CD4-positive, CD25-positive, alpha-beta regulatory T cell (primary cell): ENCODE data around the gene AMPD1. TPM values are rescaled to one million over a fixed set of nuclear protein-coding genes. Genes with fewer than 3 reads are reported as not detected.

Experiments
- ATAC-seq, 2 donors: fragments of 150-1000 bp; cut with Tn5 transposase; one replicate each; pipeline ENCODE4 v1.10.0; 2021; ENCODE audit warnings: low read depth in 2 of 2, moderate number of reproducible peaks in 2 of 2, moderate library complexity in 1 of 2
- DNase-seq, 3 donors: peaks; one replicate each; pipeline versions ENCODE4 v3.0.0 to v3.0.0-alpha.2; 2012 to 2022; ENCODE audit warnings: mixed read lengths in 1 of 3
- H3K27ac ChIP-seq: one replicate; pipeline ENCODE4 v1.7.0; 2013; ENCODE audit warnings: mild to moderate bottlenecking, low read length; ENCODE audit not compliant: insufficient read depth, poor library complexity, severe bottlenecking
- H3K27me3 ChIP-seq: one replicate; pipeline ENCODE4 v1.7.0; 2013; ENCODE audit warnings: low read length; ENCODE audit not compliant: control insufficient read depth, insufficient read depth
- H3K36me3 ChIP-seq: one replicate; pipeline ENCODE4 v1.7.0; 2013; ENCODE audit warnings: mild to moderate bottlenecking, low read length, moderate library complexity; ENCODE audit not compliant: control insufficient read depth, insufficient read depth
- H3K4me1 ChIP-seq: 2 replicates; pipeline ENCODE4 v1.7.0; 2013; ENCODE audit warnings: mild to moderate bottlenecking, low read length; ENCODE audit not compliant: insufficient read depth, control insufficient read depth, poor library complexity, severe bottlenecking
- H3K4me3 ChIP-seq: one replicate; pipeline ENCODE4 v1.7.0; 2013; ENCODE audit warnings: low read depth, mild to moderate bottlenecking, low read length, moderate library complexity
- H3K9me3 ChIP-seq, 2 experiments: 1 replicate in 1 of 2; 2 replicates in 1 of 2; pipeline ENCODE4 v1.7.0; 2013; ENCODE audit warnings: low read length in 2 of 2, mild to moderate bottlenecking in 1 of 2, moderate library complexity in 1 of 2; ENCODE audit not compliant: control insufficient read depth in 2 of 2
- H3K27ac Mint-ChIP-seq, 3 donors: one replicate each; pipeline ENCODE4 v1.8.0; 2020 to 2022; ENCODE audit warnings: mild to moderate bottlenecking in 3 of 3, mixed read lengths in 3 of 3, moderate library complexity in 2 of 3
- H3K27me3 Mint-ChIP-seq: one replicate; pipeline ENCODE4 v1.8.0; 2022; ENCODE audit warnings: mild to moderate bottlenecking, mixed read lengths
- H3K36me3 Mint-ChIP-seq: one replicate; pipeline ENCODE4 v1.8.0; 2020; ENCODE audit warnings: mixed read lengths
- H3K4me1 Mint-ChIP-seq, 4 donors: one replicate each; pipeline ENCODE4 v1.8.0; 2020 to 2022; ENCODE audit warnings: mixed read lengths in 4 of 4, mild to moderate bottlenecking in 1 of 4
- H3K4me3 Mint-ChIP-seq, 4 donors: one replicate each; pipeline ENCODE4 v1.8.0; 2020 to 2022; ENCODE audit warnings: mild to moderate bottlenecking in 4 of 4, mixed read lengths in 4 of 4, moderate library complexity in 3 of 4
- H3K9me3 Mint-ChIP-seq, 7 donors: one replicate each; pipeline ENCODE4 v1.8.0; 2020 to 2022; ENCODE audit warnings: mixed read lengths in 7 of 7, mild to moderate bottlenecking in 3 of 7, moderate library complexity in 2 of 7
- polyA plus RNA-seq, 4 donors: library from polyadenylated mRNA; unstranded; fragments of 300-500 nt; fragmentation: Illumina TruSeq; gene quantifications; one replicate each; pipeline ENCODE4 v1.2.3, GENCODE V29; 2021
- total RNA-seq: library from RNA; stranded (reverse); gene quantifications from one replicate; pipeline ENCODE4 v1.2.3, GENCODE V29; 2022

AMPD1 gene
- total and polyA plus RNA-seq, 5 donors from 2014 or later: 0.69 TPM; not detected in 4

DNA sequence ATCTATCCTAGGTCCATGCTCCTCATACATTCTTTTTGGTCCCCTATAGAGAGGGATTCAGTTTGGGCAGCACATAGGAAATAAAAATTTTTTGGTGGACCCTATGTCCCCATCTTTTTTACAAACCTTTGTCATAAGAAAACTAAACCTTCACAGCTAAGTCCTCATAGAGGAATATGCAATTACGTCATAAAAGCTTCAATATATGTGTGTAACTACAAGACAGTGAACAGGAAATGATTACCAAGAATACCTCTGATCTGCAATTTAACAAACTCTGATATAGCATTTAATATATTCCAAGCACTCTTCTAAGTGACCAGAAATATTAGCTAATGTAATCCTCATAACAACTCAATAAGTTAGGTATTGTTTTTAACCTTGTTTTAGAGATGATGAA is 19.2 kb downstream of the AMPD1 start:
- DNase-seq: no peak
- H3K4me1 Mint-ChIP-seq: no peaks in the 10 kb centered on the region
- no peaks in the 10 kb centered on the region for H3K9me3 Mint-ChIP-seq
- H3K36me3 Mint-ChIP-seq: no peaks in the 10 kb centered on the region
- no peaks in the 10 kb centered on the region for H3K9me3 ChIP-seq
- no peak overlapping the region for H3K4me3 Mint-ChIP-seq
- H3K27me3 ChIP-seq: peaks cover 13% of the 10 kb centered on the region
- ATAC-seq: no peak
- no peaks in the 10 kb centered on the region for H3K36me3 ChIP-seq
- H3K27me3 Mint-ChIP-seq: peaks cover 48% of the 10 kb centered on the region
- H3K27ac ChIP-seq: no peak overlapping the region
- no peak overlapping the region for H3K4me3 ChIP-seq
- no peaks in the 10 kb centered on the region for H3K4me1 ChIP-seq
- no peak overlapping the region for H3K27ac Mint-ChIP-seq

DNA sequence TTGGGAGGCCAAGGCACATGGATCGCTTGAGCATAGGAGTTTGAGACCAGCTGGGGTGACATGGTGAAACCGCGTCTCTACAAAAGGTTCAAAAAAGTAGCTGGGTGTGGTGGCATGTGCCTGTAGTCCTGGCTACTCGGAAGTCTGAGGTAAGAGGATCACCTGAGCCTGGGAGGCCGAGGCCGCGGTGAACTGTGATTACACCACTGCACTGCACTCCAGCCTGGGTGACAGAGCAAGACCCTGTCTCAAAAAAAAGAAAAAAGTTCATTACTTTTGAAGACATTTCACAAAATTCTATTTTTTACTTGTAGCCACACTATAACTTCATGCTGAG is 23.4 kb downstream of the AMPD1 start:
- Histone ChIP-seq H3K4me3 (no peak overlapping the region), H3K36me3 (no peaks in the 10 kb centered on the region), H3K27me3 (peaks cover 21% of the 10 kb centered on the region), H3K9me3 (no peaks in the 10 kb centered on the region), H3K4me1 (peaks cover 14% of the 10 kb centered on the region), H3K27ac (no peak overlapping the region)
- ATAC-seq (no peak), DNase-seq (no peak)
- no peak overlapping the region for H3K27ac Mint-ChIP-seq
- H3K36me3 Mint-ChIP-seq: no peaks in the 10 kb centered on the region
- peaks cover 6 to 12% (median 9%) of the 10 kb centered on the region in 4 donors for H3K4me1 Mint-ChIP-seq
- no peak overlapping the region for H3K4me3 Mint-ChIP-seq
- H3K27me3 Mint-ChIP-seq: peaks cover 62% of the 10 kb centered on the region
- H3K9me3 Mint-ChIP-seq: no peaks in the 10 kb centered on the region

DNA sequence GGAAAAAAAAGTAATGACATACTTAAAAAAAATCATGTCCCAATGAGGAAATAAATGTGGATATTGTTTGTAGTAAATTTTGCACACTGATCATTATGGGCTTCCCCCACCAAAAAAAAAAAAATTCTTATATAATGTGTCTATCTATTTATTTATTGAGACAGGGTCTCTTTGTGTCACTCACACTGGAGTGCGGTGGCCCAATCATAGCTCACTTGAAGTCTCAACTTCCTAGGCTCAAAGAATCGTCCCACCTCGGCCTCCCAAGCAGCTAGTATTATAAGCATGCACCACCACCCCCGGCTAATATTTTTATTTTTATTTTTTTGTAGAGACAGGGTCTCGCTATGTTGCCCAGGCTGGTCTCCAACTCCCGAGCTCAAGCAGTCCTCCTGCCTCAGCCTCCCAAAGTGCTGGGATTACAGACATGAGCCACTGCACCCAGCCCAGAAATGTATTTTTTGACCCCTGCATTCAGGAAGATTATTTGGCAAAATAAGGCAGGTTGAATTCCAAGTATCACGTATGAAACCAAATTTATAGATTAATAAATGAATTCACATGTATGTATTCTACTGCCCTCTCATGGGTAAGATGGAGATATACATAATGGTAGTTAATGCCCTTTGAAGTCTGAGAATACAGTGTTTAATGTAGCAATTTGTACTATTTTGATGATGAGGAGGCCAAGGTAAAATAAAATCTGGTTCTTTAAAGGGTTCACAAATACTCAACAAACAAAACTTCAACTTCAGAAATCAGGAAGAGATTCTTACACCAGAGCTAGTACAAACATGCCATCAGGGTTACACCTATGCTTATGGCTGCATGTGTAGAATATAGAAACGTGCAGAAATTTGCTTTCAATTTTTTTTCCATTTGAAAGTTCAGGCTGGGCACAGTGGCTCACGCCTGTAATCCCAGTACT is 24.1 kb downstream of the AMPD1 start:
- peaks cover 14% of the 10 kb centered on the region for H3K4me1 ChIP-seq
- no peaks in the 10 kb centered on the region for H3K9me3 ChIP-seq
- DNase-seq (peak in 2 of 3 donors; percentile 12 to 32), ATAC-seq (no peak)
- Mint-ChIP-seq H3K36me3 (no peaks in the 10 kb centered on the region), H3K27me3 (peaks cover 62% of the 10 kb centered on the region), H3K4me1 (peaks cover 6 to 12% (median 9%) of the 10 kb centered on the region in 4 donors), H3K27ac (no peak overlapping the region), H3K9me3 (no peaks in the 10 kb centered on the region), H3K4me3 (peak overlapping the region in 2 of 4 donors; percentile 22 to 70)
- no peak overlapping the region for H3K27ac ChIP-seq
- peaks cover 23% of the 10 kb centered on the region for H3K27me3 ChIP-seq
- H3K36me3 ChIP-seq: no peaks in the 10 kb centered on the region
- H3K4me3 ChIP-seq: no peak overlapping the region

DNA sequence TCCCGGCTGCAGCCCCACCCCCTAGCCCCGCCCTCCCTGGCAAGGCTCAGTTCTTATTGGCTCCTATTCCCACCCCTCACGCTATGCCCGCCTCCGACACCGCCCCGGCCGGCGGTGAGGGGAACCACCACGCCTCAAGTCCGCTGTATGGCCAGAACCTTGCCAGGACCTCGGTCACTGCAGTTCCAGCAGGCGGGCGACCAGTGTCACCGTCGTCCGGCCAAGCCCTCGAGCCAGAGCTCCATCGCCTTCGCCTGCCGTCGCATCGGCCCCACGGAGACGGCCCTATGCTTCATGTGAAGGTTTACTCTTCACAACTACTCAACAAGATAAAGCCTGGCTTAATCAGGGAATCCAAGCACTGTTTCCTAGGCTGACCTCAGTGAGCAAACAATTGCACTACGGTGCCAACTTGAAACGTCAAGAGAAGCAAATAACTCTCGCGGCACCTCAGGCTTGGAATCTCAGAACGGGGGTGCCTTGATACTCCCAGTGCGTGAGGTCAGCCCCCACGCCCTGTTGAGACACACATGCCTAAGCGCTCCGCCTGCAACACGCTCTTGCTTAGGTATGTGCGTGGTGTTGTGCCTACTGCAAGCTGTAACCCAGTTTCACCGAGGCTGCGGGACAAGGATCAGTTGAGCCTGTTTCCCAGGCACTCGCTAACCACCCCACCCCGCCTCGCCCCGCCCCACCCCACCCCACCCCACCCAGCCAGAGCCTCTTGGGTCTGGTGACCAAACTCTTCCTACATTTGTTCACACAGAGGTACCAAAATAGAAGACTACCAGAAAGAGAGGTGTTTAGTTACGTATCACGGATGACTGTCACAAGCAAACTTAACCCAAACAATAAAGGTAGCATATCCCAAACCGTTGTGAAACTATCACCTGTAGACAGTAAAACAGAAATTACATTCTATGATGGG is 25.0 kb downstream of the AMPD1 start:
- peaks cover 0 to 1% (median 0%) of the 10 kb centered on the region in 7 donors for H3K9me3 Mint-ChIP-seq
- ATAC-seq: peak; percentile 95
- H3K27ac ChIP-seq: no peak overlapping the region
- H3K27ac Mint-ChIP-seq: peak overlapping the region; percentile 46 to 94 (median 85)
- peaks cover 6 to 12% (median 9%) of the 10 kb centered on the region in 4 donors for H3K4me1 Mint-ChIP-seq
- peak overlapping the region; percentile 92 to 96 (median 95) for H3K4me3 Mint-ChIP-seq
- no peaks in the 10 kb centered on the region for H3K36me3 Mint-ChIP-seq
- H3K4me3 ChIP-seq: peak overlapping the region; percentile 81
- H3K4me1 ChIP-seq: peaks cover 14% of the 10 kb centered on the region
- H3K27me3 ChIP-seq: peaks cover 25% of the 10 kb centered on the region
- peaks cover 60% of the 10 kb centered on the region for H3K27me3 Mint-ChIP-seq
- no peaks in the 10 kb centered on the region for H3K9me3 ChIP-seq
- peak; percentile 77 to 84 (median 77) for DNase-seq
- H3K36me3 ChIP-seq: no peaks in the 10 kb centered on the region

DNA sequence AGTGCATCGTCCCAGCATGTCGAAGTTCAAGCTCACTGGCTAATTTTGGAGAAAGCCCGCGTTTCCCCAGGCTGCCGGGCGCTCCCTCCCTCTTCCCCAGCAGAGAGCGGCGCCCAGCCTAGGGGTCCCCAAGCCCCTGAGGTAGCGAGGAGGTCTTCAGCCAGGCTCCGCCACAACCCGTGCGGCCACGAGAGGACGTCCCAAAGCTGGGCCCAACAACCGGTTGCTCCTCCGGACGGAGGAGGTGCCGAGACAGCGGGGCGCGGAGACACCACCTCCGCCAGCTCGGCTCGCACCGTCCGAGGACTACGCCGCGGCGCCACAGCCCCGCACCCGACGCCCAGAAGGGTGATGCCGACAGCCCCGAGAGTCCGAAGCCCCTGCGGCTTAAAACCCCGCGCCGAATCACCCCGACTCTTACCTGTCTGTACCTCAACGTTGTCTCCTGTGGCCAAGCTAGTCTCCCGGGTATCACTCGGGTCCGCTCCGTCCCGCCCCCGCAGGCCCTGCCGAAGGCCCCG is 25.7 kb downstream of the AMPD1 start, which contains the start of gene DENND2C:
Gene DENND2C, minus strand, starts transcription at position 488 of the 521 bp plus-strand sequence. CDS start 44,065 bp downstream, outside the sequence.
- peaks cover 6 to 12% (median 9%) of the 10 kb centered on the region in 4 donors for H3K4me1 Mint-ChIP-seq
- H3K9me3 Mint-ChIP-seq: peaks cover 0 to 1% (median 0%) of the 10 kb centered on the region in 7 donors
- Histone ChIP-seq H3K36me3 (no peaks in the 10 kb centered on the region), H3K27me3 (peaks cover 22% of the 10 kb centered on the region), H3K9me3 (no peaks in the 10 kb centered on the region), H3K27ac (no peak within 1 kb of the TSS), H3K4me1 (peaks cover 14% of the 10 kb centered on the region), H3K4me3 (peak within 1 kb of the TSS; percentile 81)
- H3K27me3 Mint-ChIP-seq: peaks cover 53% of the 10 kb centered on the region
- ATAC-seq (peak; percentile 46 to 51), DNase-seq (no peak)
- peak within 1 kb of the TSS; percentile 92 to 96 (median 95) for H3K4me3 Mint-ChIP-seq
- H3K27ac Mint-ChIP-seq: peak within 1 kb of the TSS; percentile 53 to 94 (median 85)
- no peaks in the 10 kb centered on the region for H3K36me3 Mint-ChIP-seq

DNA sequence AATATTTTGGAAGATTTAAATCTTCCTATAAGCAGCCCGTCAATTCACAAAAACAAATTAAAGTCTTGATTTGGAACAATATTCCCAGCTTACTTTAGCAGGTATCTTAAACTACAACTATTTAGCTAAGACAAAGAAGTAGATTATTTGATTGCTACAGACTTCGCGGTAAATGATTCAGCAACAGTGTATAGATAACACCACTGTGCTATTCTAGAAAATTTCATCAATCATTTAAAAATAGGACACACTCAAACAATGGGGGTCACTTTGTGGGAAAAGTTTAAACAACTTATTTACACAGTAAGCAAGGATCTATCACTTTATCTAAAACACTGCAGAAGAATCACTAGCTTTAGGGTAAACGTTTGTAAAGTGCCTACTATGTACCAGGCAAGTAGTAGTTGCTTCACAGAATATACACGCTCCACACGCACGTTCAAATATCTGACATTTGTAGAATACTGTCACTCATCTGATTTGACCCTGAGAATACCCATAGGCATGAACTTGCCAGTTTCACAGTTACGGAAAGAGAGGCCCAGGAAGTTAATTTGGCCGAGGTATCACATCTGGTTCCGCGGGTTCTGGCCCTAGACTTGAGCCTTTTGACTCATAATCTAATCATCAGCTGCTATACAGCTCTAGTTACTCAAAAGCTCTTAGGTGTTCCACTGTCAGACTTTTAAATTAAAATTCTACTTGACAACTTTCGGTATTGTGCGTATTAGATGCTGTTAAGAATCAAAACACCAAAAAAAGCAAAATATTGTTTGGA is 26.4 kb downstream of the AMPD1 start:
- peaks cover 6 to 12% (median 9%) of the 10 kb centered on the region in 4 donors for H3K4me1 Mint-ChIP-seq
- ATAC-seq (no peak), DNase-seq (peak in 1 of 3 donors; percentile 2)
- peaks cover 48% of the 10 kb centered on the region for H3K27me3 Mint-ChIP-seq
- H3K4me3 Mint-ChIP-seq: peak overlapping the region; percentile 88 to 96 (median 94)
- no peaks in the 10 kb centered on the region for H3K36me3 ChIP-seq
- no peaks in the 10 kb centered on the region for H3K9me3 ChIP-seq
- peaks cover 22% of the 10 kb centered on the region for H3K27me3 ChIP-seq
- H3K4me1 ChIP-seq: peaks cover 14% of the 10 kb centered on the region
- no peak overlapping the region for H3K27ac ChIP-seq
- no peaks in the 10 kb centered on the region for H3K36me3 Mint-ChIP-seq
- H3K27ac Mint-ChIP-seq: peak overlapping the region; percentile 17 to 64 (median 53)
- H3K9me3 Mint-ChIP-seq: peaks cover 0 to 1% (median 0%) of the 10 kb centered on the region in 7 donors
- peak overlapping the region; percentile 49 for H3K4me3 ChIP-seq
